GM18873 (cell line): Measurements from ENCODE around the gene CPXM2.

Experiments used
- ATAC-seq: cut with Tn5 transposase; IDR thresholded peaks from one replicate; pipeline ENCODE4 v1.9.1; 2021; ENCODE audit warnings: mild to moderate bottlenecking, moderate library complexity, moderate number of reproducible peaks; ENCODE audit not compliant: unreplicated experiment, low FRiP score

CPXM2 gene

GRCh38 chr10:123808286-123808685 is 83.3 kb downstream of the CPXM2 start:
- no peak for ATAC-seq

GRCh38 chr10:123807444-123808035 is 84.1 kb downstream of the CPXM2 start:
- no peak for ATAC-seq

GRCh38 chr10:123804716-123805115 is 86.9 kb downstream of the CPXM2 start:
- no peak for ATAC-seq

- ATAC-seq = no peak
These were observed 90.8 kb downstream of the CPXM2 start for GRCh38 chr10:123800821-123801220.

GRCh38 chr10:123800289-123800688 is 91.3 kb downstream of the CPXM2 start:
- no peak for ATAC-seq

- ATAC-seq = no peak
These were observed 92.8 kb downstream of the CPXM2 start for GRCh38 chr10:123798856-123799255.

GRCh38 chr10:123797813-123798212 is 93.8 kb downstream of the CPXM2 start:
- no peak for ATAC-seq

- ATAC-seq = no peak
These were observed 94.9 kb downstream of the CPXM2 start for GRCh38 chr10:123796736-123797135.

GRCh38 chr10:123795846-123796590 is 95.6 kb downstream of the CPXM2 start:
- ATAC-seq = no peak

GRCh38 chr10:123795196-123795780 is 96.3 kb downstream of the CPXM2 start:
- ATAC-seq = no peak

GRCh38 chr10:123792248-123792978 is 99.2 kb downstream of the CPXM2 start:
- ATAC-seq = no peak

- no peak for ATAC-seq
These were observed 101.3 kb downstream of the CPXM2 start for GRCh38 chr10:123790132-123790885.

- ATAC-seq = no peak
These were observed 102.6 kb downstream of the CPXM2 start for GRCh38 chr10:123788981-123789380.

- ATAC-seq = no peak
These were observed 104.0 kb downstream of the CPXM2 start for GRCh38 chr10:123787566-123787965.

GRCh38 chr10:123786896-123787295 is 104.7 kb downstream of the CPXM2 start:
- ATAC-seq = no peak

GRCh38 chr10:123786306-123786705 is 105.3 kb downstream of the CPXM2 start:
- ATAC-seq = no peak

- no peak for ATAC-seq
These were observed 107.0 kb downstream of the CPXM2 start for GRCh38 chr10:123784646-123785045.

GRCh38 chr10:123784216-123784615 is 107.4 kb downstream of the CPXM2 start:
- no peak for ATAC-seq

GRCh38 chr10:123783296-123783695 is 108.3 kb downstream of the CPXM2 start:
- no peak for ATAC-seq

GRCh38 chr10:123782549-123782948 is 109.1 kb downstream of the CPXM2 start:
- ATAC-seq = no peak
